Retinal pigment epithelial cell (primary cell): ENCODE results near the gene GNGT2.

Experiments used
- DNase-seq: peaks from one replicate; pipeline ENCODE4 v3.0.0-alpha.2; 2010; ENCODE audit warnings: low read depth
- H3K4me3 ChIP-seq: 2 replicates; pipeline ENCODE4 v1.5.1; 2011; ENCODE audit warnings: mild to moderate bottlenecking, low read length, control low read depth, moderate library complexity
- CTCF ChIP-seq: conservative IDR thresholded peaks from 2 replicates; pipeline ENCODE4 v1.5.1; 2011; ENCODE audit warnings: low read depth, low read length, control low read depth, inconsistent platforms

The GNGT2 gene

GRCh38 chr17:49224198-49224996 lies 14.0 kb upstream of the GNGT2 start:
- no peak for DNase-seq
- no peak for TF ChIP-seq CTCF
- no peak overlapping the region for H3K4me3 ChIP-seq

GRCh38 chr17:49223517-49224197 lies 13.3 kb upstream of the GNGT2 start:
- no peak for DNase-seq
- TF ChIP-seq CTCF, result peak; percentile 93
- H3K4me3 ChIP-seq, result no peak overlapping the region

- H3K4me3 ChIP-seq, result no peak overlapping the region
- no peak for TF ChIP-seq CTCF
- no peak for DNase-seq
Measured at GRCh38 chr17:49223168-49223516, 12.8 kb upstream of the GNGT2 start.

- H3K4me3 ChIP-seq, result no peak overlapping the region
- TF ChIP-seq CTCF, result no peak
- DNase-seq, result no peak
Measured at GRCh38 chr17:49219987-49220386, 9.6 kb upstream of the GNGT2 start.

GRCh38 chr17:49218941-49219913 lies 8.9 kb upstream of the GNGT2 start:
- H3K4me3 ChIP-seq, result no peak overlapping the region
- peak; percentile 46 for TF ChIP-seq CTCF
- DNase-seq, result no peak

GRCh38 chr17:49217651-49218413 lies 7.5 kb upstream of the GNGT2 start:
- no peak for TF ChIP-seq CTCF
- no peak overlapping the region for H3K4me3 ChIP-seq
- no peak for DNase-seq
